Left lung (tissue), 10 donors: ENCODE data around the gene TMEM147. TPM values are rescaled to one million over a fixed set of nuclear protein-coding genes. Genes with fewer than 3 reads are reported as not detected.
A peak's percentile ranks its signal among the peaks of the same experiment; 100 is the strongest.

Experiments
- ATAC-seq: fragments of 200-7000 bp; cut with Tn5 transposase; one replicate; pipeline ENCODE4 v1.9.1; 2020; ENCODE audit warnings: moderate library complexity
- DNase-seq, 4 donors: peaks; one replicate each; pipeline ENCODE4 v3.0.0-alpha.2; 2013 to 2020
- H3K27ac ChIP-seq, 2 donors: fragments of 200-600 bp; sonication (generic) in 1 of 2; one replicate each; pipeline versions ENCODE4 v1.5.0 to v1.8.0; 2020 to 2021
- H3K27me3 ChIP-seq, 2 donors: fragments of 200-600 bp; sonication (generic) in 1 of 2; one replicate each; pipeline versions ENCODE4 v1.5.0 to v1.8.0; 2020 to 2021
- H3K36me3 ChIP-seq, 2 donors: fragments of 200-600 bp; sonication (generic) in 1 of 2; one replicate each; pipeline versions ENCODE4 v1.5.0 to v1.8.0; 2020 to 2021
- H3K4me1 ChIP-seq, 2 donors: fragments of 200-600 bp; one replicate each; pipeline ENCODE4 v1.8.0; 2021
- H3K4me3 ChIP-seq, 2 donors: fragments of 200-600 bp; sonication (generic) in 1 of 2; one replicate each; pipeline versions ENCODE4 v1.5.0 to v1.8.0; 2020 to 2021; ENCODE audit warnings: mild to moderate bottlenecking in 1 of 2
- H3K9me3 ChIP-seq, 2 donors: fragments of 200-600 bp; sonication (generic) in 1 of 2; one replicate each; pipeline versions ENCODE4 v1.5.0 to v1.8.0; 2020 to 2021
- intact Hi-C, 2 donors: fragments of 100-400 bp; cut with DNase I; formaldehyde crosslinking; loops; one replicate each; pipeline versions ENCODE4 v1.11.2 to v1.14.2; 2022
- polyA plus RNA-seq, 6 donors: library from polyadenylated mRNA; unstranded; fragments of 120-200 nt; gene quantifications; one replicate each; pipeline ENCODE4 v1.2.1, GENCODE V29; 2013; ENCODE audit not compliant: insufficient read length in 6 of 6
- total RNA-seq, 2 donors: library from RNA; stranded (reverse); fragmentation: NEBNext Ultra II Directional; extraction: Animal tissue kit (Norgen Biotek cat#: 25700); gene quantifications; one replicate each; pipeline ENCODE4 v1.2.1, GENCODE V29; 2021
- TF ChIP-seq, protein P1 (sequence below), 2 donors: fragments of 200-600 bp; sonication (generic) in 1 of 2; IDR thresholded peaks; one replicate each; pipeline versions ENCODE4 v1.5.0 to v1.8.0; 2021; ENCODE audit warnings: antibody characterized with exemption in 2 of 2
- donor health status: DM: no; HTN: yes; CAD: no.
- donor health status: DM: no; HTN: no; CAD: no.

TMEM147 gene
- total and polyA plus RNA-seq, 8 donors = 52.7 to 112 (median 59.0) TPM

DNA sequence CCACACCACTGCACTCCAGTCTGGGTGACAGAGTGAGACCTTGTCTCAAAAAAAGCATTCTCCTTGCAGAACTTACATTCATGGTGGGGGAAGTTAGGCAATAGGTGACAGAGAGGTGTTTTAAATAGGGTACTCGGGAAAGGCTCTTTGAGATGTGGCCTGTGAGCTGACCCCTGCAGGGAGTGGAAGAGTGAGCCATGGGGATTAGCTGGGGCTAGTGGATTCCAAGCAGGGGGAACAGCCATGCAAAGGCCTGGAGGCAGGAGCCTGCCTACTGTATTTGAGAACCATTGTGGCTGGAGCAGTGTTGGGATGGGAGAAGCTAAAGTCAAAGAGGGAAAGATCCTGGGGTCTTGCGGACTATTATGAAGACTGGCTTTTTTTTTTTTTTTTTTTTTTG, 28.1 kb upstream of the TMEM147 start:
- H3K4me1 ChIP-seq = no peaks in the 10 kb centered on the region
- TF ChIP-seq, protein P1, sequence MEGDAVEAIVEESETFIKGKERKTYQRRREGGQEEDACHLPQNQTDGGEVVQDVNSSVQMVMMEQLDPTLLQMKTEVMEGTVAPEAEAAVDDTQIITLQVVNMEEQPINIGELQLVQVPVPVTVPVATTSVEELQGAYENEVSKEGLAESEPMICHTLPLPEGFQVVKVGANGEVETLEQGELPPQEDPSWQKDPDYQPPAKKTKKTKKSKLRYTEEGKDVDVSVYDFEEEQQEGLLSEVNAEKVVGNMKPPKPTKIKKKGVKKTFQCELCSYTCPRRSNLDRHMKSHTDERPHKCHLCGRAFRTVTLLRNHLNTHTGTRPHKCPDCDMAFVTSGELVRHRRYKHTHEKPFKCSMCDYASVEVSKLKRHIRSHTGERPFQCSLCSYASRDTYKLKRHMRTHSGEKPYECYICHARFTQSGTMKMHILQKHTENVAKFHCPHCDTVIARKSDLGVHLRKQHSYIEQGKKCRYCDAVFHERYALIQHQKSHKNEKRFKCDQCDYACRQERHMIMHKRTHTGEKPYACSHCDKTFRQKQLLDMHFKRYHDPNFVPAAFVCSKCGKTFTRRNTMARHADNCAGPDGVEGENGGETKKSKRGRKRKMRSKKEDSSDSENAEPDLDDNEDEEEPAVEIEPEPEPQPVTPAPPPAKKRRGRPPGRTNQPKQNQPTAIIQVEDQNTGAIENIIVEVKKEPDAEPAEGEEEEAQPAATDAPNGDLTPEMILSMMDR (IDR thresholded peaks at IDR 0.05) = no peak
- no peaks in the 10 kb centered on the region for H3K9me3 ChIP-seq
- no peaks in the 10 kb centered on the region for H3K36me3 ChIP-seq
- peaks cover 0 to 43% of the 10 kb centered on the region in 2 donors for H3K27me3 ChIP-seq
- no peak overlapping the region for H3K27ac ChIP-seq
- DNase-seq (no peak), ATAC-seq (no peak)
- intact Hi-C loops = no loop called here
- no peak overlapping the region for H3K4me3 ChIP-seq

DNA sequence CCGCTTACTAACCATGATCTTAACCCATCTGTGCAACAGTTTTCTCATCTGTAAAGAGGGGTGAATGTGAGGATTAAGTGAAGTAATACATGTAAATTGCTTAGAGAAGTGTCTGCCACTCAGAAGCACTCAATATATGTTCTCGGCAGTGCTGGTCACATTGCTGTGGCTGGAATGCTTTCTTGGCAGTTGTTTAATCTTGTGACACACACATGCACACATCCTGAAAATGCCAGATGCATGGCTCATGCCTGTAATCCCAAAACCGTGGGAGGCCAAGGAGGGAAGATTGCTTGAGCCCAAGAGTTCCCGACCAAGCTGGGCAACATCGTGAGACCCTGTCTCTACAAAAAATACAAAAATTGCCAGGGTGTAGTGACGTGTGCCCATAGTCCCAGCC, 27.1 kb upstream of the TMEM147 start:
- TF ChIP-seq, protein P1 (IDR thresholded peaks at IDR 0.05) = no peak
- DNase-seq (no peak), ATAC-seq (peak; percentile 75)
- intact Hi-C loops = no loop called here
- no peaks in the 10 kb centered on the region for H3K9me3 ChIP-seq
- no peak overlapping the region for H3K4me3 ChIP-seq
- H3K4me1 ChIP-seq = no peaks in the 10 kb centered on the region
- H3K27ac ChIP-seq = no peak overlapping the region
- H3K27me3 ChIP-seq = peaks cover 0 to 33% of the 10 kb centered on the region in 2 donors
- H3K36me3 ChIP-seq = no peaks in the 10 kb centered on the region

DNA sequence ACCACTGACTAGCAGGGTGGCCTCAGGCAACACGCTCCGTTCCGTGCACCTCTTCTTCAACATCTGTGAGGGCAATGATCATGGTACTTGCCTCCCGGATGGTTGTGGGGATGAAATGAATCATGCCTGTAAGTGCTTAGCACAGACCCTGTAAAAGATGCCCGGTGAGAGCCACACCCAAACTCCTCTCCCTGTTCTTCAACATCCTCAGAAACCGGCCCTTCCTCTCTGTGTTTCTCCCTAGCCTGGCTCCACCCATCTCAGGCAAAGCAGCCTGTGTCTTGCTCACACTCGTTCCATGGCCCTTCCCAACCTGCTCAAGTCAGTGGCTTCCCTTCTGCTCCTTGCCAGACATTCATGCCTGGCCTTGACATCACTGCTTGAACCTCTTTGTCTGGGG, 26.1 kb upstream of the TMEM147 start:
- H3K36me3 ChIP-seq = no peaks in the 10 kb centered on the region
- H3K4me3 ChIP-seq = no peak overlapping the region
- no peak for DNase-seq
- H3K27me3 ChIP-seq = peaks cover 0 to 30% of the 10 kb centered on the region in 2 donors
- H3K27ac ChIP-seq = no peak overlapping the region
- TF ChIP-seq, protein P1 (IDR thresholded peaks at IDR 0.05) = no peak
- intact Hi-C loops = no loop called here
- no peaks in the 10 kb centered on the region for H3K9me3 ChIP-seq
- ATAC-seq = peak; percentile 9
- no peaks in the 10 kb centered on the region for H3K4me1 ChIP-seq

DNA sequence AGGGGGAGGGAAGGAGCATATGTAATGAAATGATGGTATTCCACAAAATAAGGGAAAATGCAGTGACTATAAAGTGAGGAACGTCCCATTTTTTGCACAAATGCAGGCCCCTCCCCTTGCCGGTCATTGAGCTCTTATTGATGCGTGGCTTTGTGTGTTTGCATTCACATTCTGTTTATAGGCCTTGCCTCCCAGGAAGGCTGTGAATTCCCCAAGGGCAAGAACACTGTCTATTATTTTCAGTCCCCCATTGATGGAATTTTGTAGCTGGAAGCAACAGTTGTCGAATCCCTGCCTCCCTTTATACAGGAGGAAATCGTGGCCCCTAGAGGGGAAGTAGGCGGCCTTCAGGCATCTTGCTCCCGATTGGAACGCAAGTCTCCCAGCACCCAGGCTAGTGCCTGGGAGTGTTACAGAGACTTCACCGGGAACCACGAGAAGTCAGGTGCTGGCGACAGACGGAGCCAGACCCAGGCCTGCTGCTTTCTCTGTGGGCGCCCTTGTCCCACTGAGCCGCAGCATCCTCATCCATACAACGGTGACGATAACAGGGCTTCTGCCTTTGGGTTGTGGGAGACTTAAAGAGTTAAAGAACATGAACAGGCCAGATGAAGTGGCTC, 24.2 kb upstream of the TMEM147 start:
- Histone ChIP-seq H3K27me3 (peaks cover 0 to 45% of the 10 kb centered on the region in 2 donors), H3K4me1 (no peaks in the 10 kb centered on the region), H3K27ac (no peak overlapping the region), H3K36me3 (no peaks in the 10 kb centered on the region), H3K4me3 (no peak overlapping the region), H3K9me3 (no peaks in the 10 kb centered on the region)
- ATAC-seq (no peak), DNase-seq (no peak)
- intact Hi-C loops = no loop called here
- TF ChIP-seq, protein P1 (IDR thresholded peaks at IDR 0.05) = no peak

DNA sequence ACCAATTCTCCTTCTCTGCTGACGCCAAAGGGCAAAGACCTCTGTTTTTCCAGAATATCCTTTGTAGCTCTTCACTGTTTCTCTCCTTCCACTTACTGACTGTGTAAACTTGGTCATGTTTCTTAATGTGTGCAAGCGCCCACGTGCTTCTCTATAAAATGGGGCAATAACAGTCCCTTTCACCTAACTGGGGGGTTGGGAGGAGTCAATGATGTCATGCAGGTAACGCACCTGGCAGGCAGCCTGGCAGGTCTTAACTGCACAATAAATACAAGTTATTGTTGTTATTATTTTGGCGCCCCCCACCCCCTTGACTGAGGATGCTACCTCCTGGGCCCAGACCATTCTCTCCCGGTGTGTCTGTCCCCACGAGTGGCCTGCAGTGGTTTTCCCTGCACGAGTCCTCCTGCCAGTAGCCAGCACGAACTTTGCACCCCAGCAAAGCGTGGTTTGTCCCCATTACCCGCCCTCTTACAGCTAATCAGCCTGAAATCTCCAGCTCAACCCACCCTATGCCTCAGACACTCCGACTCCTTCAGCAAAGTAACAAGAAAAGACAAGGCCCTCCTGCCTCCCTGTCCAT, 22.6 kb upstream of the TMEM147 start:
- no peaks in the 10 kb centered on the region for H3K36me3 ChIP-seq
- H3K4me3 ChIP-seq = no peak overlapping the region
- TF ChIP-seq, protein P1 (IDR thresholded peaks at IDR 0.05) = no peak
- no peak overlapping the region for H3K27ac ChIP-seq
- no peaks in the 10 kb centered on the region for H3K4me1 ChIP-seq
- no peaks in the 10 kb centered on the region for H3K9me3 ChIP-seq
- ATAC-seq = no peak
- intact Hi-C loops = no loop called here
- peaks cover 0 to 57% of the 10 kb centered on the region in 2 donors for H3K27me3 ChIP-seq
- no peak for DNase-seq
